GM23248 (cell line): Measurements from ENCODE around the gene ATOH1. TPM values are rescaled to one million over a fixed set of nuclear protein-coding genes. Genes with fewer than 3 reads are reported as not detected.

Experiments
- DNase-seq: peaks from one replicate; pipeline ENCODE4 v3.0.0-alpha.2; 2015
- H2AFZ ChIP-seq: fragments of 200-600 bp; sonication (generic); 2 replicates; pipeline ENCODE4 v1.6.1; 2016; ENCODE audit warnings: antibody characterized with exemption
- H3F3A ChIP-seq: fragments of 200-600 bp; sonication (generic); 2 replicates; pipeline ENCODE4 v1.6.1; 2016; ENCODE audit warnings: mild to moderate bottlenecking, antibody characterized with exemption, mixed run types; ENCODE audit not compliant: insufficient read depth
- H3K27ac ChIP-seq: fragments of 200-600 bp; sonication (generic); 2 replicates; pipeline ENCODE4 v1.5.1; 2016; ENCODE audit warnings: mild to moderate bottlenecking
- H3K27me3 ChIP-seq: fragments of 200-600 bp; sonication (generic); replicated peaks from 2 replicates; pipeline ENCODE4 v1.6.1; 2016; ENCODE audit warnings: mild to moderate bottlenecking; ENCODE audit not compliant: insufficient read depth
- H3K36me3 ChIP-seq: fragments of 200-600 bp; sonication (generic); 2 replicates; pipeline ENCODE4 v1.6.1; 2016; ENCODE audit warnings: low read depth, mild to moderate bottlenecking
- H3K4me1 ChIP-seq: fragments of 200-600 bp; sonication (generic); 2 replicates; pipeline ENCODE4 v1.6.1; 2016; ENCODE audit warnings: mild to moderate bottlenecking; ENCODE audit not compliant: insufficient read depth
- H3K4me2 ChIP-seq: fragments of 200-600 bp; sonication (generic); one replicate; pipeline ENCODE4 v1.6.1; 2016; ENCODE audit warnings: mild to moderate bottlenecking; ENCODE audit not compliant: unreplicated experiment
- H3K4me3 ChIP-seq: fragments of 200-600 bp; sonication (generic); 2 replicates; pipeline ENCODE4 v1.5.1; 2016; ENCODE audit warnings: mild to moderate bottlenecking
- H3K79me2 ChIP-seq: fragments of 200-600 bp; sonication (generic); 2 replicates; pipeline ENCODE4 v1.6.1; 2016; ENCODE audit warnings: mild to moderate bottlenecking; ENCODE audit not compliant: insufficient read depth
- H3K9ac ChIP-seq: fragments of 200-600 bp; sonication (generic); 2 replicates; pipeline ENCODE4 v1.6.1; 2016; ENCODE audit warnings: mild to moderate bottlenecking
- H3K9me2 ChIP-seq: fragments of 200-600 bp; sonication (generic); 2 replicates; pipeline ENCODE4 v1.6.1; 2016; ENCODE audit warnings: mixed run types, mild to moderate bottlenecking, moderate library complexity; ENCODE audit not compliant: insufficient read depth
- H3K9me3 ChIP-seq: fragments of 200-600 bp; sonication (generic); one replicate; pipeline ENCODE4 v1.6.1; 2017; ENCODE audit warnings: low read depth
- H4K20me1 ChIP-seq: fragments of 200-600 bp; sonication (generic); 2 replicates; pipeline ENCODE4 v1.6.0; 2016; ENCODE audit not compliant: insufficient read depth
- EZH2 ChIP-seq: fragments of 200-600 bp; sonication (generic); IDR thresholded peaks from 2 replicates; pipeline ENCODE4 v1.6.1; 2018; ENCODE audit warnings: antibody characterized with exemption, mild to moderate bottlenecking; ENCODE audit not compliant: insufficient read depth, poor library complexity, severe bottlenecking
- EZH2phosphoT487 ChIP-seq: fragments of 200-600 bp; sonication (generic); IDR thresholded peaks from 2 replicates; pipeline ENCODE4 v1.6.1; 2018; ENCODE audit warnings: antibody characterized with exemption, moderate library complexity, mild to moderate bottlenecking, low read depth; ENCODE audit not compliant: insufficient read depth
- WGBS, 2 experiments: methylation state at CpG; one replicate each; pipeline ENCODE4 v1.1.6; 2015 to 2017; ENCODE audit warnings: low lambda C conversion rate in 2 of 2, low coverage in 1 of 2; ENCODE audit errors: missing lambda C conversion rate in 2 of 2; 5-methylcytosine and 5-hydroxymethylcytosine counted together
- in situ Hi-C: fragments of 300-500 bp; cut with MboI; formaldehyde crosslinking; loops from 2 replicates; pipeline ENCODE4 v1.15.0; 2020
- polyA plus RNA-seq: library from polyadenylated mRNA; unstranded; fragments of >200 nt; fragmentation: Nextera tagmentation; extraction: Ambion mirVana; gene quantifications from 2 replicates; pipeline ENCODE4 v1.2.1, GENCODE V29; 2016
- total RNA-seq: library from RNA; depleted of rRNA; stranded (reverse); fragments of >200 nt; shearing (Covaris generic); gene quantifications from 2 replicates; pipeline ENCODE4 v1.2.3, GENCODE V29; 2014

ATOH1 gene
- total and polyA plus RNA-seq, 2 experiments from 2014 or later: not detected

DNA sequence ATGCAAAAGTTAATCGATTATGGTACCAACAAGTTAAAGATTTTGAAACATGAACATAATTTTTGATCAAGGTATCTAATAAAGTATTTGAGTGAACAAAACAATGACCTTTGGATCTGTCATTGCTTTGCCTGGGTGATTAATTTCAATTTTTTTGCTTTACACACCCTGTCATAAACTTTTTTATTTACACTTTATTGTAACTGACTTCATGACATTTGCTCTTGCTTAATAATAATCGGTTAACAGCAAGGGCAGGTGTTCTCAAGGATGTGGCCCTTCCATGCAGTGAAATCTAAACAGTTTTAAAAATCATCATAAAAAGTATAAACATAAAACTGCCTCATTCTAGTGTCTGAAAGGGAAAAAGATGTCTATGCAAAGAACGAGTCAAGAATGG lies 24.1 kb downstream of the ATOH1 start:
- no peaks in the 10 kb centered on the region for H3K79me2 ChIP-seq
- DNase-seq: no peak
- 20 to 26% methylated on average over 3 of the region's 3 CpGs for WGBS, 2 experiments
- no peaks in the 10 kb centered on the region for H3K9me3 ChIP-seq
- H4K20me1 ChIP-seq: no peaks in the 10 kb centered on the region
- no peaks in the 10 kb centered on the region for H3F3A ChIP-seq
- in situ Hi-C loops: no loop called here
- H2AFZ ChIP-seq: no peak overlapping the region
- no peaks in the 10 kb centered on the region for H3K9me2 ChIP-seq
- H3K4me1 ChIP-seq: no peaks in the 10 kb centered on the region
- H3K9ac ChIP-seq: no peak overlapping the region
- no peak overlapping the region for H3K4me3 ChIP-seq
- no peaks in the 10 kb centered on the region for H3K36me3 ChIP-seq
- no peak overlapping the region for H3K4me2 ChIP-seq
- no peaks in the 10 kb centered on the region for H3K27me3 ChIP-seq
- H3K27ac ChIP-seq: no peak overlapping the region
- TF ChIP-seq EZH2: no peak
- no peak for TF ChIP-seq EZH2phosphoT487

DNA sequence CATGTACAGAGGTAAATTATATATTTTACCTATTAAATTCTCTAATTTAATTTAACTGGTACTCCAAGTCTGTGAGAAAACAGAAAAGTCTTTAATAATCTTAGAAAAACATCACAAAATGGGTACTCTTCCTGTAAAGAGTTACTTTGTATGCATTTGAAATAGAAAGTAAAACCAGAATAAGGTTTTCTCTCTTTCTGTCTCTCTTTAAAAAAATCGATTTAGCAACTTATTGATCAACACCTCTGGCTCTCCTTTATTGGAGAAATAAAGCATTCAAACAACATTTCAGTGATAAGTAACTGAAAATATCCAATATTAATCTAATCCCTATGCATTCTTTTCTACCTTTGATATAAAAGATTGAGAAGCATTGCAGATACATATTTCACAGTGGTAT lies 27.4 kb downstream of the ATOH1 start:
- Histone ChIP-seq H3K4me1 (no peaks in the 10 kb centered on the region), H3K9me3 (no peaks in the 10 kb centered on the region), H3K9ac (no peak overlapping the region), H3K4me3 (no peak overlapping the region), H4K20me1 (no peaks in the 10 kb centered on the region), H3K9me2 (no peaks in the 10 kb centered on the region), H3K4me2 (no peak overlapping the region), H3K79me2 (no peaks in the 10 kb centered on the region), H3K36me3 (no peaks in the 10 kb centered on the region), H3F3A (no peaks in the 10 kb centered on the region), H3K27ac (no peak overlapping the region), H3K27me3 (no peaks in the 10 kb centered on the region), H2AFZ (no peak overlapping the region)
- in situ Hi-C loops: no loop called here
- DNase-seq: no peak
- 2 to 11% methylated on average over 1 of the region's 1 CpG for WGBS, 2 experiments
- TF ChIP-seq EZH2: no peak
- TF ChIP-seq EZH2phosphoT487: no peak

DNA sequence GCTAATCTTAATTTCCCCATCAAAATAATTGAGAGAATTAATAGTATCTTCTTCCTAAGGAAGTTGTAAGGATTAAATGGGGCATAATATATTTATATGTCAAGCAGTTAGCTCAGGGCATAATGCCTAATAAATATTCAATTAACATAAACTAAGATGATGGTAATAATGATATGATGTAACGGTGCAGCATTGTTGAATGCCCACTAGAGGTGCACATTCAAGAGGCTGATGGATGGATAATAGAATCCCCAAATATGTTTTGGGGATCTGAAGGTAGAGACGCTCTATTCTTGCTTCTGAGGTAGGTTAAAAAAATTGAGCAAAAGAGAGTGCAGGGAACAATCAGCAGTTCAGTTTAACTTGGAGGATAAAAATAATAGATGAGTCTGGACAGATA lies 37.1 kb downstream of the ATOH1 start:
- no peak overlapping the region for H2AFZ ChIP-seq
- H3K36me3 ChIP-seq: no peaks in the 10 kb centered on the region
- peak; percentile 1 for DNase-seq
- WGBS, 2 experiments: 30 to 35% methylated on average over 2 of the region's 2 CpGs
- no peak overlapping the region for H3K4me3 ChIP-seq
- no peak overlapping the region for H3K9ac ChIP-seq
- TF ChIP-seq EZH2: no peak
- TF ChIP-seq EZH2phosphoT487: no peak
- H3K4me2 ChIP-seq: no peak overlapping the region
- H3K27me3 ChIP-seq: no peaks in the 10 kb centered on the region
- H3K79me2 ChIP-seq: no peaks in the 10 kb centered on the region
- H3K9me3 ChIP-seq: no peaks in the 10 kb centered on the region
- no peaks in the 10 kb centered on the region for H3K4me1 ChIP-seq
- no peak overlapping the region for H3K27ac ChIP-seq
- in situ Hi-C loops: no loop called here
- no peaks in the 10 kb centered on the region for H3F3A ChIP-seq
- no peaks in the 10 kb centered on the region for H4K20me1 ChIP-seq
- no peaks in the 10 kb centered on the region for H3K9me2 ChIP-seq

DNA sequence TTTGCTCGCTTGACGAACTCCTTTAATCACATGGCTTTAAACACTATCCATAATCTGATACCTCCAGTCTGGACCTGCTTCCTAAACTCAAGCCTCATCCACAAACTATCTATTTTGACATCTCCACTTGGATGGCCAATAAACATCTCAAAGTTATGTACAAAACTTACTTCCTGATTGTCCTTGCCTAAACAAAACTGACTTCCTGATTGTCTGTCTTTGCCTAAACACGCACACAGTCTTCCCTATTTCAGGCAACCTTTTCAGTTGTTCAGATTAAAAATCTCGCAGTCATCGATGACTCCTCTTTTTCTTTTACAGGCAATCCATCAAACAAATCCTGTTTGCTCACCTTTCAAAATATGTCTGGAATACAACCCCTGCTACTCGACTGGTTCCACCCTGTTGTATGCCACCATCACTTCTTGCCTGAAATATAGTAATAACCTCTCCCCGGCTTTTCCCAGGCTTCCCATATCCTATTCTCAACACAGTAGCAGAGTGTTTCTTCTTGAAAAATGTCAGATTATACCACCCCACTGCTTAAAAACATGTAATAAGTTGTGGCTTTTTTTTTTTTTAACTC lies 39.0 kb downstream of the ATOH1 start:
- no peaks in the 10 kb centered on the region for H3K79me2 ChIP-seq
- WGBS, 2 experiments: 30 to 32% methylated on average over 7 of the region's 7 CpGs
- H3K9me2 ChIP-seq: no peaks in the 10 kb centered on the region
- H3K36me3 ChIP-seq: no peaks in the 10 kb centered on the region
- H3K27me3 ChIP-seq: no peaks in the 10 kb centered on the region
- no peak overlapping the region for H2AFZ ChIP-seq
- no peaks in the 10 kb centered on the region for H4K20me1 ChIP-seq
- H3K4me1 ChIP-seq: no peaks in the 10 kb centered on the region
- no peak for DNase-seq
- H3K9ac ChIP-seq: no peak overlapping the region
- H3K4me3 ChIP-seq: no peak overlapping the region
- no peaks in the 10 kb centered on the region for H3K9me3 ChIP-seq
- in situ Hi-C loops: no loop called here
- H3F3A ChIP-seq: no peaks in the 10 kb centered on the region
- TF ChIP-seq EZH2phosphoT487: no peak
- TF ChIP-seq EZH2: no peak
- H3K27ac ChIP-seq: no peak overlapping the region
- H3K4me2 ChIP-seq: no peak overlapping the region

DNA sequence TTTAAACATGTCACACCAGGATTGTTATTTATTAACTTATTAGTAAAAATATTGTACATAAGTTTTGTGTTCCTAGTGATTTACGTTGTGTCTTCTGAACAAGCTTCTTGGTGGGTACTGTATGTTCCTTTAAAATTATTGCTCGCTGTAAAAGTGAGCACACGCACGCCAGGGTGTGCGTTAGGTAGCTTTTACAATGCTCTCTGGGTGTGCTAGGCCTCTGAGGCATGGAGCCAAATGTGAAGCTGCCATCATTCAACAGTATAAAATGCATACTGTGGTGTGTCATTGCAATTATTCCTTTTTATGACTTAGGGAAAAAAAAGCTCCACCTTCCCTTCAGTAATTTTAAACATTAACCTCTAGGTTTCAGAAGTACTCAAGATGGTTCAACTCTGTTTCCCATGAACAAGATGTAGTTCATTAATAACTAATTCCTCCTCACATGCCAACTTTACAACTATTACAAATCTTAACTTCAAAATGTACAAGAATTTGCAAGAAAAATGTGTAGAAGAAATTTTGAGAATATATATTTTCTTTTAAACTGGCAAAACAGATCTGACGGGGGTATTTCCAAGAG lies 42.4 kb downstream of the ATOH1 start:
- Histone ChIP-seq H3K4me3 (no peak overlapping the region), H3K36me3 (no peaks in the 10 kb centered on the region), H3K9me3 (no peaks in the 10 kb centered on the region), H3F3A (no peaks in the 10 kb centered on the region), H3K27ac (no peak overlapping the region), H3K4me2 (no peak overlapping the region), H3K9me2 (no peaks in the 10 kb centered on the region), H3K27me3 (no peaks in the 10 kb centered on the region), H2AFZ (no peak overlapping the region), H3K9ac (no peak overlapping the region), H3K4me1 (no peaks in the 10 kb centered on the region), H4K20me1 (no peaks in the 10 kb centered on the region), H3K79me2 (no peaks in the 10 kb centered on the region)
- no peak for DNase-seq
- TF ChIP-seq EZH2phosphoT487: no peak
- TF ChIP-seq EZH2: no peak
- WGBS, 2 experiments: 22 to 26% methylated on average over 6 of the region's 6 CpGs
- in situ Hi-C loops: no loop called here
